ENCODE measurements around the gene FMN1.

FMN1 gene

GRCh38 chr15:32941823-32942222, 252.7 kb downstream of the FMN1 start:
- DNase-seq = peak; percentile 13
- Histone ChIP-seq H3K27me3 (no peaks in the 10 kb centered on the region), H3K4me3 (ENCODE audit: low read depth, low read length) (no peak overlapping the region), H3K4me1 (no peaks in the 10 kb centered on the region), H3K36me3 (no peaks in the 10 kb centered on the region), H3K9me3 (no peaks in the 10 kb centered on the region)
- no peak for TF ChIP-seq CTCF (IDR thresholded peaks at IDR 0.05; ENCODE audit: low read depth, low read length)

- DNase-seq = no peak
- H3K4me1 ChIP-seq = no peaks in the 10 kb centered on the region
- H3K9me3 ChIP-seq = no peaks in the 10 kb centered on the region
- no peak overlapping the region for H3K4me3 ChIP-seq (ENCODE audit: low read depth, low read length)
- no peaks in the 10 kb centered on the region; the same call in 1 of the 2 replicates for H3K27me3 ChIP-seq
- H3K36me3 ChIP-seq = no peaks in the 10 kb centered on the region
- no peak for TF ChIP-seq CTCF (IDR thresholded peaks at IDR 0.05; ENCODE audit: low read depth, low read length)
Measured at GRCh38 chr15:32936976-32937375, 257.5 kb downstream of the FMN1 start.

- TF ChIP-seq CTCF (IDR thresholded peaks at IDR 0.05; ENCODE audit: low read depth, low read length) = peak; percentile 70
- no peak for DNase-seq
- Histone ChIP-seq H3K4me1 (no peaks in the 10 kb centered on the region), H3K36me3 (no peaks in the 10 kb centered on the region), H3K4me3 (ENCODE audit: low read depth, low read length) (no peak overlapping the region), H3K27me3 (no peaks in the 10 kb centered on the region; the same call in 1 of the 2 replicates), H3K9me3 (no peaks in the 10 kb centered on the region)
Measured at GRCh38 chr15:32936283-32936918, 258.1 kb downstream of the FMN1 start.

GRCh38 chr15:32935139-32935538, 259.4 kb downstream of the FMN1 start:
- no peak for DNase-seq
- Histone ChIP-seq H3K27me3 (no peaks in the 10 kb centered on the region; the same call in 1 of the 2 replicates), H3K36me3 (no peaks in the 10 kb centered on the region), H3K4me3 (ENCODE audit: low read depth, low read length) (no peak overlapping the region), H3K9me3 (no peaks in the 10 kb centered on the region), H3K4me1 (no peaks in the 10 kb centered on the region)
- TF ChIP-seq CTCF (IDR thresholded peaks at IDR 0.05; ENCODE audit: low read depth, low read length) = no peak

- H3K4me1 ChIP-seq = no peaks in the 10 kb centered on the region
Measured at GRCh38 chr15:32933236-32933635, 261.3 kb downstream of the FMN1 start.

More at GRCh38 chr15:32933236-32933635, 261.3 kb downstream of the FMN1 start:
- Histone ChIP-seq H3K9me3 (no peaks in the 10 kb centered on the region), H3K4me3 (ENCODE audit: low read depth, low read length) (no peak overlapping the region), H3K36me3 (no peaks in the 10 kb centered on the region), H3K27me3 (no peaks in the 10 kb centered on the region; the same call in 1 of the 2 replicates)
- DNase-seq = no peak
- TF ChIP-seq CTCF (IDR thresholded peaks at IDR 0.05; ENCODE audit: low read depth, low read length) = no peak
